Osteocyte (in vitro differentiated cells): Measurements from ENCODE around the gene KCNIP4. TPM values are rescaled to one million over a fixed set of nuclear protein-coding genes. Genes with fewer than 3 reads are reported as not detected.

Source experiments
- DNase-seq: peaks from one replicate; pipeline ENCODE4 v3.0.0; 2021; ENCODE audit warnings: mixed read lengths; ENCODE audit not compliant: unreplicated experiment; ENCODE audit errors: extremely low spot score
- H3K27ac Mint-ChIP-seq: one replicate; pipeline ENCODE4 v1.8.0; 2021; ENCODE audit warnings: mild to moderate bottlenecking, mixed read lengths; ENCODE audit not compliant: unreplicated experiment
- H3K27me3 Mint-ChIP-seq: one replicate; pipeline ENCODE4 v1.8.0; 2021; ENCODE audit warnings: mixed read lengths; ENCODE audit not compliant: unreplicated experiment
- H3K36me3 Mint-ChIP-seq: one replicate; pipeline ENCODE4 v1.8.0; 2021; ENCODE audit warnings: mixed read lengths; ENCODE audit not compliant: unreplicated experiment
- H3K4me1 Mint-ChIP-seq: one replicate; pipeline ENCODE4 v1.8.0; 2021; ENCODE audit warnings: mixed read lengths; ENCODE audit not compliant: unreplicated experiment
- H3K4me3 Mint-ChIP-seq: one replicate; pipeline ENCODE4 v1.8.0; 2021; ENCODE audit warnings: mild to moderate bottlenecking, moderate library complexity, mixed read lengths; ENCODE audit not compliant: unreplicated experiment
- H3K9me3 Mint-ChIP-seq: one replicate; pipeline ENCODE4 v1.8.0; 2021; ENCODE audit warnings: mixed read lengths; ENCODE audit not compliant: unreplicated experiment
- total RNA-seq: library from RNA; stranded (reverse); gene quantifications from 2 replicates; pipeline ENCODE4 v1.2.1, GENCODE V29; 2021
- TF ChIP-seq, protein P1 (sequence below): fragments of 200-600 bp; sonication (generic); IDR thresholded peaks from 2 replicates; pipeline ENCODE4 v1.5.0; 2021; ENCODE audit warnings: antibody characterized with exemption, mild to moderate bottlenecking, moderate library complexity

The KCNIP4 gene
- total RNA-seq, 1 donor from 2014 or later = 0.24 TPM

DNA sequence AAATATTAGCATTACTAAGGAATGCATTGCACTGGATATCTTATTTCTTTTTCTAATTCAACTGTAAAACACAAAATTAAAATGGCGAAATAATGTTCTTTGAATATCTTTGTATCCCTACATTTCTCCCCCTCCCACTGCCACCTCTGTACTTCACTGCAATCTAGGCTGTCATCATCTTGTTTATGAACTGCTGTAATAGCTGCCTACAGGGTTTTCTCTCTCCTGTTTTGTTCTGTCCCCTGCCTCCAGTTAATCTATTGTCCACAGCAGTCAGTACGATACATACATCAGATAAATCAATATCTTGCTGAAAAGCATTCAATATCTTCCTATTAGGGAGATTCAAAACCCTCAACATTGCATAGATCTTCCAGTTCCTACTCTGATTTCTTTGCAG, 528.4 kb downstream of the KCNIP4 start:
- no peaks in the 10 kb centered on the region for H3K27me3 Mint-ChIP-seq
- no peak for DNase-seq

DNA sequence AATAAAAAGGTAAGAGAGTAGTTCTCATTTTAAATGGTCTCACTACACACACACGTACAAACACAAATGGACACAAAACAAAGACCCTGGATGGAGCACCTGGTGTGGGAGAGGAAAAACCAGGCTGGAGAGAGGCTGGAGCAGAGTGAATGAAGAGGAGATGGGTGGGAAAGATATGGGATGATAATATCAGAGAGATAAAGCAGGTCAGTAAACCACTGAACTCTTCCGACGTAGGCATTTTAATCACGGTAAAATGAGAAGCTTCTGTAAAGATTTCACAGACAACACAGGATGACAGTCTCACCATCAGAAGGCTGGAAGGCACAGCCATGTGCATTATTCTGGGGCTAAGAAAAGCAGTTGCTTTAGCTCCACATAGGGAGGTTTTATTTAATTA, 532.8 kb downstream of the KCNIP4 start:
- no peaks in the 10 kb centered on the region for H3K27me3 Mint-ChIP-seq
- no peaks in the 10 kb centered on the region for H3K36me3 Mint-ChIP-seq
- H3K4me3 Mint-ChIP-seq = no peak overlapping the region
- H3K27ac Mint-ChIP-seq = no peak overlapping the region
- H3K4me1 Mint-ChIP-seq = no peaks in the 10 kb centered on the region
- no peak for DNase-seq
- TF ChIP-seq, protein P1, sequence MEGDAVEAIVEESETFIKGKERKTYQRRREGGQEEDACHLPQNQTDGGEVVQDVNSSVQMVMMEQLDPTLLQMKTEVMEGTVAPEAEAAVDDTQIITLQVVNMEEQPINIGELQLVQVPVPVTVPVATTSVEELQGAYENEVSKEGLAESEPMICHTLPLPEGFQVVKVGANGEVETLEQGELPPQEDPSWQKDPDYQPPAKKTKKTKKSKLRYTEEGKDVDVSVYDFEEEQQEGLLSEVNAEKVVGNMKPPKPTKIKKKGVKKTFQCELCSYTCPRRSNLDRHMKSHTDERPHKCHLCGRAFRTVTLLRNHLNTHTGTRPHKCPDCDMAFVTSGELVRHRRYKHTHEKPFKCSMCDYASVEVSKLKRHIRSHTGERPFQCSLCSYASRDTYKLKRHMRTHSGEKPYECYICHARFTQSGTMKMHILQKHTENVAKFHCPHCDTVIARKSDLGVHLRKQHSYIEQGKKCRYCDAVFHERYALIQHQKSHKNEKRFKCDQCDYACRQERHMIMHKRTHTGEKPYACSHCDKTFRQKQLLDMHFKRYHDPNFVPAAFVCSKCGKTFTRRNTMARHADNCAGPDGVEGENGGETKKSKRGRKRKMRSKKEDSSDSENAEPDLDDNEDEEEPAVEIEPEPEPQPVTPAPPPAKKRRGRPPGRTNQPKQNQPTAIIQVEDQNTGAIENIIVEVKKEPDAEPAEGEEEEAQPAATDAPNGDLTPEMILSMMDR = no peak
- H3K9me3 Mint-ChIP-seq = no peaks in the 10 kb centered on the region

More for the DNA sequence above, 528.4 kb downstream of the KCNIP4 start:
- Mint-ChIP-seq H3K27ac (no peak overlapping the region), H3K9me3 (no peaks in the 10 kb centered on the region), H3K4me1 (no peaks in the 10 kb centered on the region), H3K36me3 (no peaks in the 10 kb centered on the region), H3K4me3 (no peak overlapping the region)
- TF ChIP-seq, protein P1 = no peak

DNA sequence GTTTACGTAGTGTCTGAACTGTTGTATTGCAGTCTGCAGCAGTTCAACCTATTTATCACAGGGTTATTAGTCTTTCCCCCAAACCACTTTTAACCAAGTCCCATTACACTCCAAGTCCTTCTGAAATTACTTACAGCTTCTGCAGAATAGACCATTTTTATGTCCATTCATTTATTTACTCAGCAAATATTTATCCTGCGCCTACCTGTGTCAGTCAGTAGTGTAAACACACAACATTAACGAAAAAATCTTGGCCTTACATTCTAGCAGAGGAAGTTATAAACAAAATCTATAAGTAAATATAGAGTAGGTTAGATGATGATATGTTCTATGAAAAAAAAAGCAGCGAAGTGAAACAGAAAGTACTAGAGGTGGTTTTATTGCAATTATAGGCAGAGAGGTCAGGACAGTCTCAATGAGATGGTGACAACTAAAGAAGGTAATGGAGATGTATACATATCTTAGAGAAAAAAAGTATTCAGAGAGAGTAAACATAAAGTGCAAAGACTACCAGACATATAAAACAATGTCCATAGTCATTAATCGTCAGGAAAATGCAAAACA, 534.7 kb downstream of the KCNIP4 start:
- Mint-ChIP-seq H3K27ac (no peak overlapping the region), H3K9me3 (no peaks in the 10 kb centered on the region), H3K4me3 (no peak overlapping the region), H3K36me3 (no peaks in the 10 kb centered on the region), H3K27me3 (no peaks in the 10 kb centered on the region), H3K4me1 (no peaks in the 10 kb centered on the region)
- TF ChIP-seq, protein P1 = no peak
- DNase-seq = no peak

DNA sequence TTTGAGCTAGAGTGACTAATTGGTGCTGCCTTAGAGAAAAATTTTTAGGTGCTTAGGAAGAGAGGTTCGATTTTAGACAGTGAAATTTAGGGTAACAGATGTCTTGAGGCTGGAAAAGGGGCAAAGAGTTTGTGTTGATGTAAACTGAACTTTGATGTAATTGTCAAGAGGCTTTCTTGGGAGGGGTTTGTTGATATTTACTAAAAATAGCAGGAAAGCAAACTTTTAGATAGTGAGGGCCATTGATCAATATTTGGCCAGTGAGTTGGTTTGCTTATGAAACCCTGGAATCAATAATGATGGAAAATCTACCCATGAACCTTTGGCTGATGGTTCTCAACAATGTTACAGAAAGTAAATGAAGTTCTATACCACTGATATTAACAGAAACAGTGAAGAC, 537.5 kb downstream of the KCNIP4 start:
- H3K27me3 Mint-ChIP-seq = no peaks in the 10 kb centered on the region
- H3K4me1 Mint-ChIP-seq = no peaks in the 10 kb centered on the region
- no peak overlapping the region for H3K4me3 Mint-ChIP-seq
- no peaks in the 10 kb centered on the region for H3K36me3 Mint-ChIP-seq
- TF ChIP-seq, protein P1 = no peak
- no peak for DNase-seq
- no peak overlapping the region for H3K27ac Mint-ChIP-seq
- H3K9me3 Mint-ChIP-seq = no peaks in the 10 kb centered on the region

DNA sequence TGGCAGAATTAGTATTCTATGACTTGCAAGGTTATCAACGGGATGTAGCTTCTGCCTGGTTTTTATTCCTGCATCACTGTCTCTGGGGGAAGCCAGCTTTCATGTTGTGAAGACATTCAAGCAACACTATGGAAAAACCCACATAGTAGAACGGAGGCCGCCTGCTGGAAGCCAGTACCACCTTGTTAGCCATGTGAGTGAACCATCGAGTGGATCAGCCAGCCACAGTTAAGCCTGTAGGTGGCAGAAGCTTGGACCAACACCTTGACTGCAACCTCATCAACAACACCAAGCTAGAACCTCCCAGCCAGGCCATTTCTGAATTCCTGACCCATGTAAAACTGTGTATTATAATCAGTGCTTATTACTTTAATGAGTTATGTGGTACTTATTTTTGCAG, 538.2 kb downstream of the KCNIP4 start:
- no peaks in the 10 kb centered on the region for H3K4me1 Mint-ChIP-seq
- no peaks in the 10 kb centered on the region for H3K27me3 Mint-ChIP-seq
- no peak overlapping the region for H3K27ac Mint-ChIP-seq
- TF ChIP-seq, protein P1 = no peak
- H3K9me3 Mint-ChIP-seq = no peaks in the 10 kb centered on the region
- H3K4me3 Mint-ChIP-seq = no peak overlapping the region
- no peaks in the 10 kb centered on the region for H3K36me3 Mint-ChIP-seq
- DNase-seq = no peak
